Raji (cell line): ENCODE results near the gene STX8.
A peak's percentile ranks its signal among the peaks of the same experiment; 100 is the strongest.

Experiments used
- POLR2A ChIP-seq: IDR thresholded peaks from 2 replicates; pipeline ENCODE4 v1.6.1; 2011; ENCODE audit warnings: low read depth, low read length, control low read depth; ENCODE audit not compliant: insufficient read depth

STX8 gene

GRCh38 chr17:9575381-9576101, at the start of gene STX8:
Gene STX8, minus strand, starts transcription at chr17:9575820. Its CDS starts 12 bp downstream, at chr17:9575808.
- peak; percentile 64 for TF ChIP-seq POLR2A

DNA sequence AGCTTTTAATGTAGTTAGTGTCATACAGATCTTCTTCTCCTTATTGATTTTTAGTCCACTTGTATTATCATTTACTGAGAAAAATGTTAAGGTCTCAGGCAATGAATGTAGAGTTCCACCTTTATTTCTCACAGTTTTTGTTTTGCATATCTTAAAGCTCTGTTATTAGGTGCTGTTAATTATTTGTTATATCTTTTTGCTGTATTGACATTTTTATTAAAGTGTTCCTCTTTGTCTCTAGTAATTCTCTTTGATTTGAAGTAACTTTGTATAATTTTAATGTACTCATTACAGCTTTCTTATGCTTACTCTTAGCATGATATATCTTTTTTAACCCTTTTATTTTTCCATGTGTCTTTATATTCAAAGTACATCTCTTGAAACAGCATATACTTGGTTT, 47.3 kb upstream of the STX8 start:
- TF ChIP-seq POLR2A, result no peak

DNA sequence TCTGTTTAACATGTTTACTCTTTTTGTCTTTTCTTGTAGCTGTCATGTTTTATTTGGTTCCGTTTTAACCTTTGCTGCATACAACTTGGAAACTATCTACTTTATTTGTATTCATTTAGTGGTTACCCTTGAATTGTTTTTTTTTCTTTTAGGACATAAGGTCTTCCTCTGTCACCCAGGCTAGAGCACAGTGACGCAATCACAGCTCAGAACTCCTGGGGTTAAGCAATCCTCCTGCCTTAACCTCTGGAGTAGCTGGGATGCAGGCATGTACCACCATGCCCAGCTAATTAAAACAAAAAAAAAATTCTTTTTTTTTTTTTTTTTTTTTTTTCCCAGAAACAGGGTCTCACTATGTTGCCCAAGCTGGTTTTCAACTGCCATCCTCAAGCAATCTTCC, 39.9 kb upstream of the STX8 start:
- no peak for TF ChIP-seq POLR2A

- TF ChIP-seq POLR2A, result no peak
Measured at GRCh38 chr17:9612006-9612405, 36.4 kb upstream of the STX8 start.

- TF ChIP-seq POLR2A, result no peak
Measured at GRCh38 chr17:9611557-9611956, 35.9 kb upstream of the STX8 start.

- no peak for TF ChIP-seq POLR2A
Measured at GRCh38 chr17:9606453-9606852, 30.8 kb upstream of the STX8 start.

GRCh38 chr17:9598661-9599060, 23.0 kb upstream of the STX8 start:
- TF ChIP-seq POLR2A, result no peak

- TF ChIP-seq POLR2A, result no peak
Measured at GRCh38 chr17:9594065-9594464, 18.4 kb upstream of the STX8 start.

DNA sequence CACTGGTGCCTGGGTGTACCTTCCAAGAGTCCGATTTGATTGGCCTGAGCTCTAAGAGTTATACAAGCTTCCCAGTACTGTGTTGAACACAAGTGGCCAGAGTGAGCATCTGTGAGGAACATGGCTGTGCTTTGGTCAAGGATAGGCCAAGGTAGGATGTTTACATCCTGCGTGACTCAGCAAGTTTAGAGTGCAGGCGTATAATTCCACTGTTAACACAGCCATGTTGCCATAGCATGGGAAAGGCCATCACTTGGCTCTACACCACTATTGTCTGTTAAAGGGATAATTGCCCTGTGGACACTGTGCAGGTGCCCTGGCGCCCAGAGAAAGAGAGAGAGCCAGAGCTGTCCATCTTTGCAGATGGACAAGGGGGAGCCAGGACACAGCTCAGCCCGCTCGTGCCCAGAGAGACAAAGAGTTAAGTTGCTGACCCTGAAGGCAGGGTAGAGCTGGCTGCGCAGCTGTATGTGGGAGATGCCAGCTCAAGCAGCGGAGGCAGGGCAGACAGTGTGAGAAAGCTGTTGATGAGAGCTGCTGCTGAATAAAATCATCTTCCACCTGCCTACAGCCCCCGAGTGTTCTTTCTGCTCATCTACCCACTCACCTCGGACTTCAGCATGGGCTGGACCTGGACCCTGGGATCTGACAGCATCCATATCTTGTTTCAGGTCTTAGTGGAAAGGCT, 12.5 kb upstream of the STX8 start:
- no peak for TF ChIP-seq POLR2A

GRCh38 chr17:9577373-9577709, 1.7 kb upstream of the STX8 start:
- TF ChIP-seq POLR2A, result no peak

DNA sequence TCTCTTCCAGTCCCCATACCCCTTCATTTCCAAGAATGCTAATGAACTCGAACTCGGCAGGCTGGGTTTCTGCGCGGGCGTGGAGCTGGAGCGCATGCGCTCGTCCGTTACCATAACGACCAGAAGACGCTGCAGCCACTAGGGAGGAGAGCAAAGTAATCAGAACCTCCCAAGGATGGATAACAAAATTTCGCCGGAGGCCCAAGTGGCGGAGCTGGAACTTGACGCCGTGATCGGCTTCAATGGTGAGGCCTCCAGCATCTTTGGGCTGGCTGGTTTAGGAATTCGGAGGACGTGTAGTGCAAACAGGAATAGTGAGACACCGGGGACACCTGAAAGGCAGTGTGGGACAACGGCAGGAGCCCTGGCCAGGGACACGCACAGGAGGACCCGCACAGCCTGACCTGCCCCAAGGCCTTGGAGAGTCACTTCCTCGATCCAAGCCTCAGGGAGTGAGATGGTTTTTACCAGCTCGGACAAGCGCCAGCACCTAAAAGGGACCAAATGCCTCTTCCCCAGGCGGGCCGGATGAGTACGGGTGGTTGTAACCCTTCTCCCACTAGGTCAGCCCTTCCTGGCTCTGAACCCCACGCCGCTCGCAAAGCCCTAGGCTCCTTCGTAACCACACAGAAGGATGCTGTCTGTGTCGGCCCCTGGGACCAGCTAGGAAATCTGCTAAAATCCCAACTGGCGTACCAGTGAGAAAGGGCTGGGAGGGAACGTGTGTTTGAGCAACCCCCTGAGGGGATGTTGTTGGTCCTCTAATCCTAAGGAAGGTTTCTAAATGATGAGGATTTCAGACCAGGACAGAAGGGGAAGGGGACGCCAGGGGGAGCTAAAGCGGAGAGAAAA, 1.1 kb upstream of the STX8 start, which contains the start of gene CFAP52:
Gene CFAP52, plus strand, starts transcription at position 122 of the 852 bp plus-strand sequence. Its CDS starts 54 bp downstream, at position 176.
- TF ChIP-seq POLR2A, result no peak

GRCh38 chr17:9571201-9571600, 4.4 kb downstream of the STX8 start:
- no peak for TF ChIP-seq POLR2A

GRCh38 chr17:9568957-9569588, 6.5 kb downstream of the STX8 start:
- no peak for TF ChIP-seq POLR2A

DNA sequence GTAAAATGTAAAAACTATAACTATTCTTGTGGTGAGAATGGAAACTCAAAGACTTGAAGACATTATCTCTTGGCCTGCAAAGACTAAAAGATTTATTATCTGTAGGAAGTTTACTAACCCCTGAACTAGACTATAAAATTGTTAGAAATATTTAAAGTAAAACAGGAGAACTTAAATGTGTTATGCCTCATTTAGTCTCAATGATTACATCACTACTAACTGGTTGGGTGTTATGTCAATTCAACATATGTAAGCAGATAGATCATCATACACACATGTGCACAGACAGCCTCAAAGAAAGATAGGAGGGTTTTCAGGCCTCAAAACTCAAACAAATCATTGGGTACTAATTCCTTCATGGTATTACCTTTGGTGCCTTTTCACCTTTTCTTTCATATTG, 7.6 kb downstream of the STX8 start:
- TF ChIP-seq POLR2A, result no peak

DNA sequence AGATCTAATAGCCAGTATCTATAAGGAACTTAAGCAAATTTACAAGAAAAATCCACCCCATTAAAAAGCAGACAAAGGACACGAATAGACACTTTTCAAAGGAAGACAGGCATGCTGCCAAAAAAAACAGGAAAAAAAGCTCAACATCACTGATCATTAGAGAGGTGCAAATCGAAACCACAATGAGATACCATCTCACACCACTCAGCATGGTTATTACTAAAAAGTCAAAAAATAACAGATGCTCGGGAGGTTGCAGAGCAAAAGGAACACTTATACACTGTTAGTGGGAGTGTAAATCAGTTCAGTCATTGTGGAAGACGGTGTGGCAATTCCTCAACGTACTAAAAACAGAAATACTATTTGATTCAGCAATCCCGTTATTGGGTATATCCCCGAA, 9.6 kb downstream of the STX8 start:
- TF ChIP-seq POLR2A, result no peak
